K562 (cell line): Measurements from ENCODE around the gene PFKFB2. TPM values are rescaled to one million over a fixed set of nuclear protein-coding genes. Genes with fewer than 3 reads are reported as not detected.

Experiments
- ATAC-seq: fragments of 200-7000 bp; cut with Tn5 transposase; 3 replicates; pipeline ENCODE4 v1.9.1; 2020; ENCODE audit warnings: moderate library complexity
- BruUV-seq: library from RNA; stranded (reverse); fragments of 400-500 nt; replicated peaks from 2 replicates; lab custom pipeline; 2021; lab: Mats Ljungman, UMichigan
- CTCF ChIA-PET: fragments of 300-600 bp; formaldehyde crosslinking; extraction: SDS; loops from one replicate; lab custom pipeline; 2021; ENCODE audit warnings: low intra/inter-chr PET ratio; lab: Yijun Ruan, JAX
- POLR2A ChIA-PET: fragments of 300-600, 350-650 bp; sonication (Branson Sonifier 250); formaldehyde crosslinking; extraction: SDS; loops from one replicate; lab custom pipeline; 2021; ENCODE audit warnings: antibody characterized with exemption, inconsistent platforms; lab: Yijun Ruan, JAX
- DNase-seq, 4 experiments: peaks; one replicate each; pipeline versions ENCODE4 v3.0.0 to v3.0.0-alpha.2; 2011 to 2018; ENCODE audit warnings: low spot score in 3 of 4, mixed read lengths in 3 of 4; ENCODE audit errors: extremely low read depth in 1 of 4
- FAIRE-seq: peaks from 2 replicates; lab custom pipeline; 2011; peaks lifted over from hg19 to GRCh38; lab: Jason Lieb, UNC
- H2AFZ ChIP-seq: 2 replicates; pipeline ENCODE4 v1.6.0; 2011; ENCODE audit warnings: low read depth, low read length, control low read depth, inconsistent platforms
- H3K27ac ChIP-seq: fragments of 200-600 bp; 3 replicates; pipeline ENCODE4 v1.8.0; 2011; ENCODE audit warnings: low read depth, mild to moderate bottlenecking, control low read depth, inconsistent platforms, low read length, moderate library complexity, mixed read lengths; ENCODE audit errors: extremely low read depth
- H3K27me3 ChIP-seq, 2 experiments: fragments of 300-600 bp in 1 of 2; 2 replicates in 1 of 2; 3 replicates in 1 of 2; pipeline versions ENCODE4 v1.6.0 to v1.8.0; 2011; ENCODE audit warnings: inconsistent platforms in 2 of 2, low read length in 2 of 2, mild to moderate bottlenecking in 1 of 2, mixed read lengths in 1 of 2, moderate library complexity in 1 of 2; ENCODE audit not compliant: control insufficient read depth in 2 of 2, insufficient read depth in 2 of 2
- H3K36me3 ChIP-seq: fragments of 300-600 bp; 3 replicates; pipeline ENCODE4 v1.8.0; 2011; ENCODE audit warnings: mild to moderate bottlenecking, low read length, inconsistent platforms; ENCODE audit not compliant: control insufficient read depth, insufficient read depth
- H3K4me1 ChIP-seq, 2 experiments: fragments of 200-600 bp in 1 of 2; replicated peaks in 1 of 2; 2 replicates in 1 of 2; 3 replicates in 1 of 2; pipeline versions ENCODE4 v1.5.1 to v1.8.0; 2011; ENCODE audit warnings: inconsistent platforms in 2 of 2, low read length in 2 of 2, mild to moderate bottlenecking in 1 of 2, mixed read lengths in 1 of 2, moderate library complexity in 1 of 2; ENCODE audit not compliant: control insufficient read depth in 2 of 2, insufficient read depth in 2 of 2
- H3K4me2 ChIP-seq: 2 replicates; pipeline ENCODE4 v1.6.1; 2011; ENCODE audit warnings: low read length, control low read depth, inconsistent platforms, mixed read lengths; ENCODE audit not compliant: insufficient read depth
- H3K4me3 ChIP-seq: fragments of 200-600 bp; sonication (generic), shearing (Covaris generic); 2 replicates; pipeline ENCODE4 v1.5.1; 2016; ENCODE audit warnings: control low read depth, inconsistent platforms
- H3K79me2 ChIP-seq: fragments of 200-600 bp; 3 replicates; pipeline ENCODE4 v1.8.0; 2011; ENCODE audit warnings: low read length, inconsistent platforms; ENCODE audit not compliant: control insufficient read depth, insufficient read depth
- H3K9ac ChIP-seq, 2 experiments: 2 replicates each; pipeline versions ENCODE4 v1.6.0 to v1.6.1; 2011; ENCODE audit warnings: low read depth in 2 of 2, low read length in 2 of 2, control low read depth in 1 of 2, inconsistent platforms in 1 of 2, mild to moderate bottlenecking in 1 of 2, mixed read lengths in 1 of 2; ENCODE audit not compliant: insufficient read depth in 1 of 2
- H3K9me1 ChIP-seq: one replicate; pipeline ENCODE4 v1.6.0; 2011; ENCODE audit warnings: inconsistent platforms, mild to moderate bottlenecking, low read length, moderate library complexity; ENCODE audit not compliant: control insufficient read depth, insufficient read depth
- H3K9me3 ChIP-seq: replicated peaks from 2 replicates; pipeline ENCODE4 v1.5.1; 2011; ENCODE audit warnings: low read depth, low read length, inconsistent platforms; ENCODE audit not compliant: control insufficient read depth, insufficient read depth
- H4K20me1 ChIP-seq: replicated peaks from 2 replicates; pipeline ENCODE4 v1.6.1; 2011; ENCODE audit warnings: low read length, inconsistent platforms, mixed read lengths; ENCODE audit not compliant: control insufficient read depth, insufficient read depth
- AFF4 ChIP-seq: sonication (generic); formaldehyde crosslinking; IDR thresholded peaks from 2 replicates; pipeline ENCODE4 v1.8.0; 2023; ENCODE audit warnings: mild to moderate bottlenecking, missing genetic modification reagents
- CTCF ChIP-seq, 3 experiments: IDR thresholded peaks in 2 of 3; conservative IDR thresholded peaks in 1 of 3; 2 replicates each; pipeline ENCODE4 v1.5.1; 2011 to 2012; ENCODE audit warnings: low read length in 3 of 3, mild to moderate bottlenecking in 3 of 3, control low read depth in 2 of 3, improper control_type of control experiment in 1 of 3, inconsistent platforms in 1 of 3, low read depth in 1 of 3, mixed read lengths in 1 of 3, moderate library complexity in 1 of 3; ENCODE audit not compliant: insufficient read depth in 2 of 3
- GABPB2 ChIP-seq: fragments of 250-450 bp; sonication (Bioruptor Pico); conservative IDR thresholded peaks from 2 replicates; pipeline ENCODE4 v1.5.1; 2021; ENCODE audit warnings: mild to moderate bottlenecking
- HMGN3 ChIP-seq: IDR thresholded peaks from 2 replicates; pipeline ENCODE4 v1.6.1; 2011; ENCODE audit warnings: borderline replicate concordance, low read depth, mild to moderate bottlenecking, mixed read lengths, low read length; ENCODE audit not compliant: insufficient read length; ENCODE audit errors: extremely low read depth
- NR2C2 ChIP-seq, 2 experiments: fragments of 200-800 bp in 1 of 2; sonication (Bioruptor generic) in 1 of 2; sonication (generic) in 1 of 2; formaldehyde crosslinking in 1 of 2; IDR thresholded peaks; 2 replicates each; pipeline versions ENCODE4 v1.6.1 to v1.8.0; 2016 to 2022; ENCODE audit warnings: mild to moderate bottlenecking in 1 of 2, missing compliant biosample characterization in 1 of 2, missing genetic modification characterization in 1 of 2, missing genetic modification reagents in 1 of 2
- WGBS: fragments of 100-300 bp; shearing (Covaris generic); methylation state at CpG from one replicate; pipeline ENCODE4 v1.1.6; 2016; ENCODE audit warnings: low coverage, mixed read lengths; ENCODE audit not compliant: insufficient coverage; ENCODE audit errors: missing lambda C conversion rate; 5-methylcytosine and 5-hydroxymethylcytosine counted together
- in situ Hi-C: fragments of 300-500 bp; cut with MboI; formaldehyde crosslinking; loops from 4 replicates; pipeline ENCODE4 v1.15.0; 2018; ENCODE audit warnings: inconsistent platforms, mixed read lengths
- intact Hi-C: fragments of 100-400 bp; cut with micrococcal nuclease; formaldehyde crosslinking; loops from 2 replicates; pipeline ENCODE4 v1.14.2; 2022
- polyA plus RNA-seq, 8 experiments: library from polyadenylated mRNA; depleted of rRNA in 4 of 8; stranded (reverse) in 5 of 8; unstranded in 3 of 8; fragments of >200 nt; fragmentation: Nextera tagmentation in 2 of 8; fragmentation: Illumina TruSeq in 1 of 8; extraction: Ambion mirVana in 2 of 8; extraction: Trizol in 1 of 8; gene quantifications; 2 replicates each; pipeline versions ENCODE4 v1.2.1 to v1.2.3, GENCODE V29; 2011 to 2014; ENCODE audit warnings: inconsistent platforms in 1 of 8, missing spikeins in 1 of 8
- total RNA-seq, 7 experiments: library from RNA; depleted of rRNA in 6 of 7; stranded (reverse); fragments of >200 nt in 6 of 7; fragmentation: Illumina TruSeq in 2 of 7; extraction: Trizol in 2 of 7; gene quantifications; 2 replicates each; pipeline versions ENCODE4 v1.2.1 to v1.2.3, GENCODE V29; 2011 to 2021; ENCODE audit warnings: low replicate concordance in 1 of 7
- TF ChIP-seq, protein P1 (sequence below): sonication (generic); formaldehyde crosslinking; IDR thresholded peaks from 2 replicates; pipeline ENCODE4 v1.8.1; 2022; ENCODE audit warnings: missing genetic modification reagents

Gene PFKFB2
- total and polyA plus RNA-seq, 9 of the 15 experiments (the other 6 are each of a cell fraction or from before 2014, with no cell fraction given), result 6.9 to 26.0 (median 16.4) TPM

- TF ChIP-seq AFF4 (CRISPR knock-in tag) (no peak), GABPB2 (CRISPR knock-in tag) (no peak)
Observed at GRCh38 chr1:207058252-207058651, 5.2 kb downstream of the PFKFB2 start (continued).

DNA sequence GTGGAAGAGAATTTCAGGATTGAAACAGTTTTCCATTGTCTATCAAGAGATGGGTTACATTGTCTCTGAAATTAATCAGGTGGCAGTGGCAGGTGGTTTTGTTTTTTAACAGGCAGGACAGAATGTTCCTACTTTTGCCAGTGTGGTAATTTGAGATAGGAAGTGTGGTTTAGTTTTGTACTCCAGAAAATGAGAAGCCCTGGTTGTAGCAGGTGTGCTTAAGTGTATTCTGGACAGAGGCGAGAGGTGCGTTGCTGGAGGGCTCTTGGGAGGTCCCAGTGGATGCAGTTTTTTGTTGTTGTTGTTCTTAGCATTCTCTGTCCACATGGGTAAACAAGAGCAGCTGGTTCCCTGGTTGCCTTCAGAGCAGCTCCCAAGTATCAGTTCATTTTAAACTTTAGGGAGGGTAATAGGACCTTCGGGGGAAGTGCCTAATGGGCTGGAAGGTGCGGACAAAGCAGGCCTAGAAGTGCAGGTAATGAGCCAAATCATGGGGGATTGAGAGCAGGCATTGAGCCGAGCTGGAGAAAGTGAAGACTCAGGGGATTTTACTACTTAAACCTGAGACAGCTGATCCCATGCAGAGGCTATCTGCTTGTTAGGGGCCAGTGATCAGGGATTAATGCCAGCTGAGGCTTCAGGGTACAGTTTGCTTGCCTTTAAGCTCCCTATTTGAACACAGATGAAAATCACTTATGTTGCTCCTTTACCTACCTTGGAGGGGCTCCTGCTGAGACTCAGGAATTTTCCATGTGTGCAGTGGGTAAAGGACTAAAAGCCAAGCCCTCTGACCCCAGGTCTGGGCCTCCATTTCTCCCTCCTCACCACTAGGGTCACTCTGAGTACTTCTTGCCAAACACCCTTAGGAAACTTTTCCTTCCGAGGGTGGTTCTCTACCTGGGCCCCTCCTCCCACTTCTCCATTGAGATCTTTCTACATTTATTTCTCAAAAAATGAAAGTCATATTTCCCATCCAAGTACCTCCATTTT is 6.1 kb downstream of the PFKFB2 start:
- FAIRE-seq (no peak), ATAC-seq (peak; percentile 82)
- CTCF ChIA-PET, result no interaction called here
- no peaks in the 10 kb centered on the region for H3K27me3 ChIP-seq
- H3K9ac ChIP-seq, result no peak overlapping the region; a peak in 1 of 4 replicates
- 75% methylated on average over 6 of the region's 6 CpGs for WGBS
- in situ Hi-C loops, result no loop called here
- no peak overlapping the region for H3K27ac ChIP-seq
- no peak overlapping the region for H3K4me2 ChIP-seq
- TF ChIP-seq, protein P1, sequence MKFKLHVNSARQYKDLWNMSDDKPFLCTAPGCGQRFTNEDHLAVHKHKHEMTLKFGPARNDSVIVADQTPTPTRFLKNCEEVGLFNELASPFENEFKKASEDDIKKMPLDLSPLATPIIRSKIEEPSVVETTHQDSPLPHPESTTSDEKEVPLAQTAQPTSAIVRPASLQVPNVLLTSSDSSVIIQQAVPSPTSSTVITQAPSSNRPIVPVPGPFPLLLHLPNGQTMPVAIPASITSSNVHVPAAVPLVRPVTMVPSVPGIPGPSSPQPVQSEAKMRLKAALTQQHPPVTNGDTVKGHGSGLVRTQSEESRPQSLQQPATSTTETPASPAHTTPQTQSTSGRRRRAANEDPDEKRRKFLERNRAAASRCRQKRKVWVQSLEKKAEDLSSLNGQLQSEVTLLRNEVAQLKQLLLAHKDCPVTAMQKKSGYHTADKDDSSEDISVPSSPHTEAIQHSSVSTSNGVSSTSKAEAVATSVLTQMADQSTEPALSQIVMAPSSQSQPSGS (CRISPR knock-in tag), result no peak
- peak; percentile 20 to 49 (median 31); a peak in 5 of 6 replicates for TF ChIP-seq CTCF (IDR thresholded peaks at IDR 0.05 in 2 of 3, conservative IDR thresholded peaks at IDR 0.05 in 1 of 3; ENCODE audit: insufficient read depth in 2 of 3, low read depth in 1 of 3, low read length in 3 of 3)
- no peak for TF ChIP-seq NR2C2 (CRISPR knock-in tag; IDR thresholded peaks at IDR 0.05)
- TF ChIP-seq NR2C2 (tag; IDR thresholded peaks at IDR 0.05), result 0 out of 2 replicates have a peak, but pooled peaks have one; percentile 18
- no peak for TF ChIP-seq HMGN3
- TF ChIP-seq, all 486 proteins: peak for 2
- Histone ChIP-seq H3K4me3 (no peak overlapping the region), H2AFZ (no peak overlapping the region), H4K20me1 (no peaks in the 10 kb centered on the region), H3K36me3 (peaks cover 38% of the 10 kb centered on the region), H3K9me3 (no peaks in the 10 kb centered on the region), H3K9me1 (peaks cover 5% of the 10 kb centered on the region), H3K4me1 (peaks cover under 1 to 17% of the 10 kb centered on the region in 2 experiments; a peak in 4 of 5 replicates), H3K79me2 (no peaks in the 10 kb centered on the region)
- intact Hi-C loops, result loop anchor here (10.0 kb wide), 1 partner anchor 586 kb away; the partner anchor contains the start of gene CR1L
- BruUV-seq, result no TSS peak
- DNase-seq, result peak in 3 of 4 experiments; percentile 43 to 51 (median 43)
- POLR2A ChIA-PET, result interaction anchor here (0.6 to 1.0 kb wide), 4 partner anchors 26 to 651 kb away, joined by 3 to 4 read pairs (median 3); partner anchors contain the start of gene C1orf116
